GM21619 (cell line): ENCODE measurements around the gene ATXN2.

Source experiments
- ATAC-seq: cut with Tn5 transposase; IDR thresholded peaks from one replicate; pipeline ENCODE4 v1.9.1; 2021; ENCODE audit not compliant: unreplicated experiment

The ATXN2 gene

DNA sequence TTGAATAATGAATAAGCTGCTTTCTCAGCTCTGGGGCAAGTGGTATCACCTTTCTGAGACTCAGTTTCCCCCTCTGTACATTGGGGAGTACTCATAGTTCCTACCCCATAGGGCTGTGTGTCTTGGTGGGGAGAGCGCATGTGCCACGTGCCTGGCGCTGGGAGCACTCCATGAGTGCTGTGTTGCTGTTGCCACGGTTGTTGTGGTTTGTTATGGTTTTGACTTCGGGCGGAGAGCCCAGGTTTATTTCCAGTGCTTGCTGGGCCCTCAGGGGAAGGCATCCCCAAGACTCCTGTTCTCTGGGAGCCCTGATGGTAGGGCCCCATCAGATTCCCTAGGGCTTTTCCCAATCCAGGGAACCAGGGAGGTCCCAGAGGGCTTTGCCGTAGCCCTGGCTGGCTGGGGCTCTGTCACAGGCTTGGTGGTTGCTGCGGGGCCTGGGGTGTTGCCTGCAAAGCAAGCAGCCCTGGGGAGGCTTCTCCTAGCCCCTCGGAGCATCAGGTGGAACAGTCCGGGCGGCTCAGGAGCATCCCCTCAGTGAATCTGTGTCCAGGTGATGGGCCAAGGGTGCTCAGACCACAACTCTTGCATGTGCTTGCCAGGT, 174.8 kb downstream of the ATXN2 start:
- no peak for ATAC-seq

DNA sequence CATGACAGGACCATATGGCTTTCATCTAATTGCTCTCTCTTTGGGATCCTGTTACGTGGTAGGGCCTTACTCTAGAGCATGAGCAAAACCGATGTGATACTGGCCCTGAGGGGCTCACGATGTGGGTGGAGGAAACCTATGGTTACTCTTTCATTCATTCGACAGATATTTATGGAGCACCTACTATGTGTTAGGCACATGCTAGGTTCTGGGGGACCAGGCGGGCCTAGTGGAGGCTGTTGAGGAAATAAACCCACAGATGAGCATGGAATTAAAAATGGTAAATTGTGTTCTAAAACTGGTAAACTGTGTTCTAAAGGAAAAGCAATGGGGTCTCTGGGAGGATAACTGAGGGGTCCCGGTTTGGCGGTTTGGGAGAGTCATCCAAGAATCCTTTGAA, 178.6 kb downstream of the ATXN2 start:
- no peak for ATAC-seq

DNA sequence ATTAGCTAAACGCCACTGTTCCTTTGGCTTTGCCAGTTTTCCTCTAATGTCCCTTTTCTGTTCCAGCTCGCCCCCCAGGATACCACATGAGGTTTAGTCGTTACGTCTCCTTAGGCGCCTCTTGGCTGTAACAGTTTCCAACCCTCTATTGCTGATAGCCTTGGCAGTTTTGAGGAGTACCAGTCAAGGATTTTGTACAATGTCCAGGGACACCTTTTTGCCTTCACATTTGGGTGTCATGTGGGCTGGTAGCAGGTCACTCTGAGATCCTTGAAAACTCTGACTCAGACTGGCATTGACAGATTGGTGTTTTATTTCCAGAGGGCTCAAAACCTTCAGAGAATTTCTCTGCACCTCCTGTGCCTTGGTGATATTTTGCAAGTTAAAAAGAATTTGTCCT, 179.3 kb downstream of the ATXN2 start:
- no peak for ATAC-seq

DNA sequence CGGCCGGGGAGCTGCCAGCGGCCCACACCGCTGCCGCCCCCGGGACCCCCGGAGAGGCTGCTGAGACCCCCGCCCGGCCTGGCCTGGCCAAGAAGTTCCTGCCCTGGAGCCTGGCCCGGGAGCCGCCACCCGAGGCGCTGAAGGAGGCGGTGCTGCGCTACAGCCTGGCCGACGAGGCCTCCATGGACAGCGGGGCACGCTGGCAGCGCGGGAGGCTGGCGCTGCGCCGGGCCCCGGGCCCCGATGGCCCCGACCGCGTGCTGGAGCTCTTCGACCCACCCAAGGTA, 180.6 kb downstream of the ATXN2 start:
- no peak for ATAC-seq

DNA sequence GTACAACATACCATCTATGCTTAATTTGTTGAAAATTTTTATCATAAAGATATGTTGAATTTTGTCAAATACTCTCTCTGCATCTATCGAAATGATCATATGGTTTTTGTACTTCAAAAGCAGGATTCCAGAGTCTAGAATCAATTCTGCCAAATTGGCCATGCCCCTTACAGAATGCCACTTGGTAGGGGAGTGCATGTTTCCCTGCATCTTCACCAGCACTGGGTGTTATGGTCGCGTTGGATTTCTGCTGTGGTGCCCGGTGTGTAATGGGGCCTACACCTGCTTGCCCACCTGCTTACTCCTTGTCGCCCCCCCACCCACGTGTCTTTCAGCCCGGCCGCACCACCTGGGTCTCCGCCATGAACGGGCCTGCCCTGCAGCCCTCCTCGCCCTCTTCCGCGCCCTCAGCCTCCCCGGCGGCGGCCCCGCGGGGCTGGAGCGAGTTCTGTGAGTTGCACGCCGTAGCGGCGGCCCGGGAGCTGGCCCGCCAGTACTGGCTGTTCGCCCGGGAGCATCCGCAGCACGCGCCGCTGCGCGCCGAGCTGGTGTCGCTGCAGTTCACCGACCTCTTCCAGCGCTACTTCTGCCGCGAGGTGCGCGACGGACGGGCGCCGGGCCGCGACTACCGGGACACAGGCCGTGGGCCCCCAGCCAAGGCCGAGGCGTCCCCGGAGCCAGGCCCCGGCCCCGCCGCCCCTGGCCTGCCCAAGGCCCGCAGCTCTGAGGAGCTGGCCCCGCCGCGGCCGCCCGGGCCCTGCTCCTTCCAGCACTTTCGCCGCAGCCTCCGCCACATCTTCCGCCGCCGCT, 181.1 kb downstream of the ATXN2 start:
- ATAC-seq, result no peak

DNA sequence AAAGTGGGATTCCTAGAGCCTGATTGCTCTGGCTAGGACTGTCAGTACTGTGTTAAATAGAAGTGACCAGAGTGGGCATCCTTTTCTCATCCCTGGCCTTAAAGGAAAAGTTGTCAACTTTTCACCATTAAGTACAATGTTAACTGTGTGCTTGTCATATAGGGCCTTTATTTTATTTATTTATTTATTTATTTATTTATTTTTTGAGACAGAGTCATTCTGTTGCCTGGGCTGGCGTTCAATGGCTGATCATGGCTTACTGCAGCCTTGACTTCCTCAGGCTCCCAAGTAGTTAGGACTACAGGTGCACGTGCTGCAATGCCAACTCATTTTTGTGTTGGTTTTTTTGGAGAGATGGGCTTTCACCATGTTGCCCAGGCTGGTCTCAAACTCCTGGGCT, 181.8 kb downstream of the ATXN2 start:
- ATAC-seq, result no peak

DNA sequence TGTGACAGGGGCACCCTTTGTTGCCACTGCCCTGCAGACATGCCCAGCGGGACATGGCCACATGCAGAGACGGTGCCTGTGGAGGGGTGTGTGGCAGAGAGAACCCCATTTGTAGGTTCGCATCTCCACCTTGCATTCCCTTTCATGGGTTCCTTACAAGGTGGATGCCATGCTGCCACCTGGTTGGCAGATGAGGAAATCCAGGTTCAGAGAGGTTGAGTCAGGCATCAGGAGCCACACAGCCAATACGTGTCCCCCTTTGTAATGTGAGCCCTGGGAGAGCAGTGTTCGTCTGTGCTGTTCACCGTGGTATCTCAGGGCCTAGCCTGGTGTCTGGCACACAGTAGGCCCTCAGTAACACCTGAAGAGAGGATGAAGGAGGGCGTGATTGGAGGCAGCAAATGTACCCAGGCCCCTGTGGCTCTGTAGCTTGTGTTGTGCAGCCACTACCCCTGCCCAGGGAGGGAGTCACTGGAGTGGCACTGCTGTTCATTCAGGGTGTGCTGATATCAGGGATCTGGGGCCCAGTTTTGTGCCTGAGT, 184.3 kb downstream of the ATXN2 start:
- ATAC-seq, result no peak

DNA sequence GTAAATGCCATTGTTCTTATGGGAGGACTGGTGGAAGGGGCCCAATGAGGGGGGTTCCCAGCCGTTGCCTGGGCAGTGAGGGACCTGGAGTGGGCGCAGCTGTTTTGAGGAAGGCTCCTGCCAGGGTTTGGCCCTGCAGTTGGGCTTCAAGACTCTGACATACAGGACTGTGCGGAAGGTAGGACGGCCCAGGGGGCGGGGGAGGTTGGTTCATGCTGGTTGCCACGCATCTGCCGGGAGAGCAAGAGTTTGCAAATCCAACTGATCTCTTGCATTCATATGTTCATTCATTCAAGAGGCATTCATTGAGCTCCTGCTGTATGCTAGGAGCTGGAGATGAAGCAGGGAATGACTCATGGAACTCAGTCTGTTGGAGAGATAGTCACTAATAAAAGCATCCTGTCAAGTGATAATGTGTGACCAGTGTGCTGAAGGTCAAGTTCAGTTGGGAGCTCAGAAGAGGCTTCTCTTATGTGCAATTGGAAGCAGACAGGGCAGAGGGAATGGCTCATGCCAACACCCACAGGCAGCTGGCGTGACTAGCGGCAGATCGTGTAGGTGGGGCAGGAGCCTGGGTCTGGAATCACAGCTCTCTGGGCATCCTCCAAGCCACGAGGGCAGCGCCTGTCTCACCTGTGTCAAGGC, 185.6 kb downstream of the ATXN2 start:
- ATAC-seq, result no peak

DNA sequence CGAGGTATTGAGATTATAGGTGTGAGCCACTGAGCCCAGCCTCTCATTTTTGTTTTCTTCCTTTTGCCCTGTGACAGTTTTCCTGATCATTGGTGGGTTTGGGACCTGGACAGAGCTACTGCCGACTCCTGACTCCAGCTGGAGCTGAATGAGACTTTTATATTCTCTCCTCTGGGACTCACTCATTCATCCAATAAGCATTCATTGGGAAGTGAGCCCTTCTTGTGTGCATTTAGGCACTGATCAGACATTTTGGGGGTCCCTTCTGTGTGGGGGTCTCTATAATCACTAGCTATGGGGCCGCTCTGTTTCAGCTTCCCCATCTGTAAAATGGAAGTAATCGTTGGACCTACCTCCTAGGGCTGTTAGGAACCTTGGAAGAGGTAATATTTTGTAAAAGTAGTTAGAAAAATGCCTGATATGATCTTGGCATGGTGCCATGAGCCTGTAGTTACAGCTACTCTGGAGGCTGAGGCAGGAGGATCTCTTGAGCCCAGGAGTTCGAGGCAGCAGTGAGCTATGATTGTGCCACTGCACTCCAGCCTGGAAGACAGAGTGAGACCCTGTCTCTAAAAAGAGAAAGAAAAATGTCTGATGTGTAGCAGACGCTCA, 186.2 kb downstream of the ATXN2 start:
- no peak for ATAC-seq

DNA sequence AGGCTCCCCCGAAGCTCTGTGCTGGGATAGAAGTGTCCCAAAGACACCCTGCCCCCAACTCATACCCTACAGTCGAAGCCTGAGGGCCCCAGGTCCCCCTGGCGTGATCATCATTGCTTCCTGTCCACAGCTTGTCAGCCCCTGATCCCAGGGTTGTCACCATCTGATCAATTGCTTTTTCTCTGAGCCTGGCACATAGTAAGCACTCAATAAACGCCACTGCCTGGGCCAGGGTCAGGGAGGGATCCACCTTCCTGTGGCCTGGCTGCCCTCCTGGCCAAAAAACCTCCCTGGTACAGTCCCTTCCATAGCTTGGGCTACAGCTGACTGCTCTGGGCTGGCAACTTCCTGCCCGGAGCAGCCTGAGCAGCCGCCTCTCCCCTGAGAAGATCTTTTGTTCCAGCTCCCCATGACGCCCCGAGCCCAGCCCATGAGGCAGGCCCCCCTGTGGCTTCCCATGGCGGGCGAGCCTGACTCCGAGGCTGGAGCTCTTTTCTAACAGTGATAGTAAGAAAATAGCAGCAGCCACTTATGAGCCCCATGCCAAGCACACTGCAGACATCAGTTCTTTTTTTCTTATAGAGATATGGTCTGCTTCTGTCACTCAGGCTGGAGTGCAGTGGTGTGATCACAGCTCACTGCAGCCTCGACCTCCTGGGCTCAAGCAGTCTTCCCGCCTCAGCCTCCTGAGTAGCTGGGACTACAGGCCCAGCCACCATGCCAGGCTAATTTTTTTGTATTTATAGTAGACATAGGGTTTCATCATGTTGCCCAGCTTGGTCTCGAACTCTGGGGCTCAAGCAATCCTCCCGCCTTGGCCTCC, 186.9 kb downstream of the ATXN2 start:
- no peak for ATAC-seq

DNA sequence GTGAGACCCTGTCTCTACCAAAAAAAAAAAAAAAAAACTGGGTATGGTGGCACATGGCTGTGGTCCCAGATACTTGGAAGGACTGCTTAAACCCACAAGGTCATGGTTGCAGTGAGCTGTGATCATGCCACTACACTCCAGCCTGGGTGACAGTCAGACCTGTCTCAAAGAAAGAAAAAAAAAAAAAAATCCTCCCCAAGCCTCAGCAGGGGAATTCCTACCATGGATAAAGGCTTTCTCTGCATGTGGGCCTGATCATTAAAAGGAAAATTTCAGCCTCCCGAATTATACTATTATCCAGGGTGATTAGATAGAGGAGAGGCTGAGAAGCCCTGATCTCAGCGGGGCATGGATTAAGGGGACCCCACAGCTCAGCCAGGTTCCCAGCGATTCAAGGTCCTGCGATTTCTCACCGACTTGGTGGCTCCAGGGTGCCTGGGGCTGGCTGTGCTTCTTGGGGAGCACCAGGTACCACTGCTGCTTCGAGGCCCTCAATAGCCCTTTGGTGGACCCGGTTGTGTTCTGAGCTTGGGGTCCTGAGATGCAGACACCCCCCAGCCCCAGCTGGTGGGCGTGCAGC, 187.8 kb downstream of the ATXN2 start:
- no peak for ATAC-seq

DNA sequence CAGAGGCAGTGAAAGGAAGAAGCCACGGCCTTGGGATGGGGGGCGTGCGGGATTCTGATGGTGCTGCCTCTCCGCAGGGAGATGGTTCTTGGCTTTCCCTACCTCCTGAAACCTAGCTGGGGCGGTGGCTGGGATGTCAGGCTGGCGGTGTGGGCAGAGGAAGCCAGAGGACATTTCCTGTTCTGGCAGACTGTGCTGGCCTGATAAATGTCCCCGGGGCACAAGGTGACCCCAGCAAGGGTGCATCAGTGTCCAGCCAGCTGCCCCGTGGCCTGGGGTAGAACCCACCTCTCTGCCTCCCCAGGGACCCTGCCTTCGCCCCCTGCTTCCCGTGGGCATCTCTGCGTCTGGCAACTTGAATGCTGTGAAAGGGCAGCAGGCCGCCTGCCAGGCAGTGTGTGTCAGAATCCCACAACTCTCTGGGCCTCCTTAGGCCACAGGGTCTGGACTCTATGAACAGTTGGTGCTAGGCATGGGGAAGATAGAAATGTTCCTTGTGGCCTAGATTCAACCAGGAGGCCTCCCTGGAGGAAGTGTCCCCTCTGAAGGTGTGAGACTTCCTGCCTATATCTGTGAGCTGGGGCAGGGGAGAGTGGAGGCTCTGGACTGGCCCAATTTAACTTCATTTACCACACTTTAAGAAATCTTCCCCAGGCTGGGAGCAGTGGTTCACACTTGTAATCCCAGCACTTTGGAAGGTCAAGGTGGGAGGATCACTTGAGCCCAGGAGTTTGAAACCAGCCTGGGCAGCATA, 188.5 kb downstream of the ATXN2 start:
- no peak for ATAC-seq

DNA sequence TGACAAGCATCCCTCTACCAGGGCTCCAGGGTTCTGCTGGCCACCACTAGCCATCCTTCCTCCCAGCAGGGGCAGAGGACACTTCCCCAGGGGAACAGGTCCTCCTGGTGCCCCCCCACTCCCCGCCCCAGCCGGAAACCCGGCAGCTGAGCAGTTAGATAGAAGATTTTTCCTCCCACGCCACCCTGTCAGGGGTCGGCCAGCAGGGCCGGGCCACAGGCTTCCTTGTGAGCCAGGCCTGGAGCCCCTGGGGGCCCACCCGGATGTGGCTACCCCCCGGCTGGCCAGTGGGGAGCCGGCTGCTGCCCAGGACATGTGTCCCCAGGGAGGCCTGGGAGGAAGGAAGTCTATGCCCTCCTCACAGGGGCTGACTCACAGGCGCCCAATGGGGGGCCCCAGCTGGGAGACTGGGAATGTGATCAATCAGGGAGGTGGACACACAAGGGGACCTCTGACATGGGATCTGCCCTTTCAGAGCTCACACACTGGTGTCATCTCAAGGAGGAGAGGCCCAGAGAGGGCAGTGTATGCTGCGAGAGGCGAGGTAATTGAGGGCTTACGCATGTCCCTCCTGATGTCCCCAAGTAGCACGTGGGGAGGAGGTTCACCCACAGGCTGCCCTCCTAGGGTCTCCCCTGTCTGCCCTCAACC, 189.2 kb downstream of the ATXN2 start:
- no peak for ATAC-seq

DNA sequence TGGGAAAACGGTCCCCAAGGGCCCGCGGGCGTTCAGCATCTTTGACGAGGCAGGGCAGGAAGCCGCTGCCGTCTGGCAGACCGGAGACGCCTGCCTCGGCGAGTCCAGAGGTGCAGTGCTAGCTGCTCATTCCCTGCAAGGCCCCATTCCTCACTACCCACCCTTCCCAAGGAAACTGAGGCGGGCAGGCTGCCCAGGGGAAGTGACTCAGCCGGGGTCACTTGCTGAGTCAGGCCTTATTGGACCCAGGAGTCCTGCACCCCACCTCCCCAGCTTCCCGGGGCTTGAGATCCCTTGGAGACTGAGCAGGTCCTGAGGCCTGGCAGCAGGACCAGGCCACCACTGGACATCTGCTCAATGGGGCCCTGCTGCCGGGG, 189.7 kb downstream of the ATXN2 start:
- no peak for ATAC-seq

DNA sequence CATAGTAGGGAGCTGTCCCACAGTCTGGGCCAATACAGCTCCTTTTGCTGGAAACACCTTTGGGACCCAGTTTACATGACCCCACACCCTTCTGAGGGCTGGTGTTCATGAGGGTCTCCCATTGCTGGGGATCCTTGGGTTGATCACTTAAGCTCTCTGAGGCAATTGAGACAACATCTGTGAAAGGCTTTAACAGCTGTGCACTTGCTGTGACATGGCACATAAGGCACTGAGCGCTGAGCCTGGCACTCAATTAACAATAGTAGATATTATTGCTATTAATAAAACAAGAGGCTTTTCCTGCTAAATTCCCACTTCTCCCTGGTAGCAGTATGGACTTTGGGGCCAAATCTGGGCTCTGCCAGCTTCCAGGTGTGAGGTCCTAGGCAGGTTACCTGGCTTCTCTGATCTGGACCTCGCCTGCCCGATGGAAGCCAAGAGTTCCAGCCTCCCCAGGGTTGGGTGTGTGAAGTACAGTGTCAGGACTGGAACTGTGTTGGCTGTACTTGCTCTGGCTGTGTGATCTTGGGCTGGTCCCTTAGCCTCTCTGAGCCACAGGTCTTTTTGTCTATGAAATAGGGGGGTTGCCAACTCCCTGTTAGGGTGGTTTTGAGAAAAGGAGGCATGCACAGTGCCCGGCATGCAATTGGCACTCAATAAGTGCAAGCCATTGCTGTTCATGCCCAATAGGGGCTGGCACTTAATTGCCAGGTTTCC, 190.3 kb downstream of the ATXN2 start:
- ATAC-seq, result no peak

DNA sequence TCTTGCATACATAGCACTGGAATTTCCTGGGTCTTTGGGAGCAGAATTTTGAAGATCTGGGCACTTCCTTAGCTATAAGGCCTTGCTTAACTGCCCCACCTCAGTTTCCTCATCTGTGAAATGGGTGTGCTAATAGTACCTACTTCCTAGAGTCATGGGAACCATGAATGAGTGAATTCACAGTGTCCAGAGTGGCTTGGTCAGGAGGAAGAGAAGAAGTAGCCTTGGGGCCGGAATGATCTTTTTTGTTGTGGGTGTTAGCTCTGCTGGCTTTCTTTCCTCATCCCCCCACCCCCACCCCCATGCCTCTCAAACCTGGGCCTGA, 191.0 kb downstream of the ATXN2 start:
- ATAC-seq, result no peak

DNA sequence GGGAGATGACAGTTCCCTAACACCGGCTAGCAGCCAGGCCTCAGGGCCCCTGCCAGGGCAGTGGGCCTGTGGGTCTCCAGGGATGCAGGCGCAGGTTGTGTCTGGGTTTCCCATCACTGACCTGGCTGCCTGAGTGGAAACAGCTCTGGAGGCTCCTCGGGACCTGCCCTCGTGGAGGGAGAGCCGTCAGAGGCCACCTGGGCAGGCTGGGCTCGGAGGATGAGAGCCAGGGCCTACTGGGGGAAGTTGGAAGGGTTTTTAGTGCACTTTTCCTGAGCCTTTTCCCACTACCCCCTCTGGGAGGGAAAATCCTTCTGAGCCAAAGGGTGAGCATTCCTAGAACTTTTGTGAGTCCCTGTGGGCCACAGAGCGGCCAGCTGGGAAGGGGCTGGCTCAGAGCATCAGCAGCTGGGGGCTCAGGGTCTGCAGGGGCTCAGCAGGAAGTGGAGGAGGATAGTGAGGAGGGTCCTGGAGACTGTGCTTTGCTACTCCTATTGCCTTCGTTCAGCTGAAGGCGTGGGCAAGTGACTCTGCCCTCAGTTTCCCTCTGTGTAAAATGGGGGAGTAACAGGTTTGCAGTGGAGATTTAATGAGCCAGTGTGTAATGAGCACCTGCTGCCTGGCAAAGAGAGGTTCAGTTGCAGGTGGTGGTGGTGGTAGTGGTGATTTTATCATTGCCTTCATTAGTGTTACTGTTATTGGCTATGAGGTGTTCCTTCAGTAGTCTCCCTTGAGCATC, 191.6 kb downstream of the ATXN2 start:
- ATAC-seq, result no peak
